Measurements from ENCODE around the gene EFNB2.

- TF ChIP-seq CTCF (conservative IDR thresholded peaks at IDR 0.05; ENCODE audit: low read length) (no peak), EZH2phosphoT487 (IDR thresholded peaks at IDR 0.05; ENCODE audit: borderline replicate concordance, low read depth, low read length) (no peak)
Observed at GRCh38 chr13:106475852-106476251, 59.6 kb downstream of the EFNB2 start.
